AG04450 (cell line): Measurements from ENCODE around the gene AIFM3. TPM values are rescaled to one million over a fixed set of nuclear protein-coding genes. Genes with fewer than 3 reads are reported as not detected.

Experiments used
- CTCF ChIA-PET: fragments of 300-600, 350-600 bp; formaldehyde crosslinking; extraction: SDS; loops from one replicate; lab custom pipeline; 2022; ENCODE audit warnings: antibody characterized with exemption, inconsistent platforms; lab: Charles Lee
- POLR2A ChIA-PET: fragments of 350-600 bp; formaldehyde crosslinking; extraction: SDS; loops from one replicate; lab custom pipeline; 2021; ENCODE audit warnings: antibody characterized with exemption, inconsistent platforms; lab: Yijun Ruan, JAX
- DNase-seq: peaks from one replicate; pipeline ENCODE4 v3.0.0-alpha.2; 2011; ENCODE audit warnings: low read depth, low spot score
- H3K27ac ChIP-seq: one replicate; pipeline ENCODE4 v1.5.1; 2012; ENCODE audit warnings: low read depth, low read length, control low read depth
- H3K27me3 ChIP-seq: one replicate; pipeline ENCODE4 v1.6.0; 2012; ENCODE audit warnings: low read length; ENCODE audit not compliant: control insufficient read depth, insufficient read depth
- H3K4me3 ChIP-seq: 2 replicates; pipeline ENCODE4 v1.5.1; 2011; ENCODE audit warnings: mild to moderate bottlenecking, low read depth, low read length, control low read depth
- H3K9me3 ChIP-seq: 2 replicates; pipeline ENCODE4 v1.5.1; 2012; ENCODE audit warnings: low read length; ENCODE audit not compliant: control insufficient read depth, insufficient read depth
- CTCF ChIP-seq: IDR thresholded peaks from 2 replicates; pipeline ENCODE4 v1.5.1; 2011; ENCODE audit warnings: low read depth, low read length, control low read depth, inconsistent platforms
- polyA plus RNA-seq: library from polyadenylated mRNA; depleted of rRNA; stranded (reverse); fragments of >200 nt; gene quantifications from 2 replicates; pipeline ENCODE4 v1.2.3, GENCODE V29; 2011

AIFM3 gene
- polyA plus RNA-seq, 1 experiment: 0.15 TPM

GRCh38 chr22:20987375-20987774 is 20.3 kb downstream of the AIFM3 start:
- ChIA-PET POLR2A (no interaction called here), CTCF (no interaction called here)
- no peak overlapping the region for H3K4me3 ChIP-seq
- H3K9me3 ChIP-seq: no peaks in the 10 kb centered on the region; the same call in 1 of the 2 replicates
- DNase-seq: no peak
- no peaks in the 10 kb centered on the region for H3K27me3 ChIP-seq
- no peak overlapping the region for H3K27ac ChIP-seq
- TF ChIP-seq CTCF: no peak

- H3K27ac ChIP-seq: no peak overlapping the region
- H3K4me3 ChIP-seq: no peak overlapping the region
- no peaks in the 10 kb centered on the region for H3K27me3 ChIP-seq
- POLR2A ChIA-PET: interaction anchor here (0.7 kb wide), 1 partner anchor 13 kb away, joined by 3 read pairs; the partner anchor contains the start of gene THAP7
- DNase-seq: no peak
- no peaks in the 10 kb centered on the region; the same call in 1 of the 2 replicates for H3K9me3 ChIP-seq
- no peak for TF ChIP-seq CTCF
- CTCF ChIA-PET: no interaction called here
Measured at GRCh38 chr22:20988573-20989322, 21.7 kb downstream of the AIFM3 start.

DNA sequence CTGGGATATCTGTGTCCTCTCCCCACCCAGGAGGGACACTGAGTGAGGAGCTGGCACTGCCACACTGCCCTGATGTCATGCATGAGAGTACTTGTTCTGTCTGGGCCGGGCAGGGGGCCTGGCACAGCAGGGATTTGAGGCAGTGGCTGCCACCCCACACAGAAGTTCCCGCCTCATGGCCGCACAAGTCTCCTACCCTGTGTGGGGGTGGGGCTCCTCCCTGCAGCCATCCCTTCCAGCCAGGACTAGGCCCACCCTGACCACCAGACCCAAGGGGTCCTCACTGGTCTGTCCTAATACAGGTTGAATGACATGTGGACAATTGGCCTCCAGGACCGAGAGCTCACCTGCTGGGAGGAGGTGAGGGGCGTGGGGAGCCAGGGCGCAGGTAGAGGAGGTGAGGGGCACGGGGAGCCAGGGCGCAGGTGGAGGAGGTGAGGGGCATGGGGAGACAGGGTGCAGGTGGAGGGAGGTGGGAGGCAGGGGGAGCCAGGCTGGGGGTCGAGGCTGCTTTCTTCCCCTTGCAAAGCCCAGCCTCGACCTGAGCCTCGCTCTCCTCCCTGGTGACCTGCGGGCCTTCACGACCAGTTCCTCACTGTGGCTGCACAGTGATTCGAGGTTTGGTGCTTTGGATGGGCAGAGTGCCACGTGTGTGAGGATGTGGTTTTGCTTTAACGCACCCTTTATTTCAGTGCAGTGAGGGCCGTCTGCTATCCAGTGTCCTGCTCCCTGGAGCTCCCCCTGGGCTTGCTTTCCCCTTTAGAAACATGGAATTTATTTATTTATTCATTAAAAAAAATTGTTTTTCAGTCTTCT is 22.5 kb downstream of the AIFM3 start:
- no peak for TF ChIP-seq CTCF
- no peak overlapping the region for H3K27ac ChIP-seq
- H3K27me3 ChIP-seq: no peaks in the 10 kb centered on the region
- ChIA-PET POLR2A (interaction anchor here (1.3 kb wide), 1 partner anchor 8 kb away, joined by 4 read pairs; the partner anchor contains the start of gene LZTR1), CTCF (interaction anchor here (1.5 kb wide), 1 partner anchor 28 kb away, joined by 3 read pairs; no protein-coding TSS in a partner anchor)
- no peak for DNase-seq
- no peak overlapping the region for H3K4me3 ChIP-seq
- no peaks in the 10 kb centered on the region; the same call in 1 of the 2 replicates for H3K9me3 ChIP-seq

- no peak for DNase-seq
- no peaks in the 10 kb centered on the region for H3K27me3 ChIP-seq
- no peak overlapping the region for H3K27ac ChIP-seq
- POLR2A ChIA-PET: interaction anchor here (1.3 kb wide), 1 partner anchor 9 kb away, joined by 4 read pairs; the partner anchor contains the start of gene LZTR1
- no peak overlapping the region for H3K4me3 ChIP-seq
- TF ChIP-seq CTCF: no peak
- CTCF ChIA-PET: interaction anchor here (1.5 kb wide), 1 partner anchor 29 kb away, joined by 3 read pairs; no protein-coding TSS in a partner anchor
- H3K9me3 ChIP-seq: no peaks in the 10 kb centered on the region; the same call in 1 of the 2 replicates
Measured at GRCh38 chr22:20990184-20991180, 23.4 kb downstream of the AIFM3 start.
